HUES64 (cell line): Measurements from ENCODE around the gene CSF1R.
"Not testable (repeated sequence)": the region's sequence is repeated elsewhere in the genome, so short reads cannot be mapped to it uniquely, and the experiment has no call there.

Source experiments
- H3K27ac ChIP-seq: 2 replicates; pipeline ENCODE4 v1.7.0; 2013; ENCODE audit warnings: low read depth, low read length, inconsistent platforms
- H3K27me3 ChIP-seq: 2 replicates; pipeline ENCODE4 v1.6.1; 2013; ENCODE audit warnings: mild to moderate bottlenecking, low read length; ENCODE audit not compliant: insufficient read depth
- H3K36me3 ChIP-seq: 2 replicates; pipeline ENCODE4 v1.6.1; 2013; ENCODE audit warnings: mild to moderate bottlenecking, low read length; ENCODE audit not compliant: insufficient read depth
- H3K4me1 ChIP-seq: 2 replicates; pipeline ENCODE4 v1.6.1; 2013; ENCODE audit warnings: mild to moderate bottlenecking, low read length, moderate library complexity; ENCODE audit not compliant: insufficient read depth
- H3K4me3 ChIP-seq: 2 replicates; pipeline ENCODE4 v1.5.1; 2013; ENCODE audit warnings: mild to moderate bottlenecking, low read length, moderate library complexity
- H3K9ac ChIP-seq: 2 replicates; pipeline ENCODE4 v1.6.1; 2013; ENCODE audit warnings: mild to moderate bottlenecking, low read depth, low read length
- H3K9me3 ChIP-seq: 2 replicates; pipeline ENCODE4 v1.6.1; 2013; ENCODE audit warnings: low read depth, low read length; ENCODE audit not compliant: insufficient read depth
- WGBS: fragments of 150-250, 120-280 bp; methylation state at CpG from one replicate; pipeline ENCODE4 v1.1.7; 2013; ENCODE audit warnings: missing lambda C conversion rate; 5-methylcytosine and 5-hydroxymethylcytosine counted together

CSF1R gene

GRCh38 chr5:150092159-150092787 is 5.9 kb upstream of the CSF1R start:
- Histone ChIP-seq H3K27me3 (no peaks in the 10 kb centered on the region; the same call in 1 of the 2 replicates), H3K4me1 (no peaks in the 10 kb centered on the region), H3K9me3 (no peaks in the 10 kb centered on the region)

GRCh38 chr5:150085191-150085912 is 1.0 kb downstream of the CSF1R start:
- no peak overlapping the region for H3K4me3 ChIP-seq
- no peaks in the 10 kb centered on the region for H3K9me3 ChIP-seq
- 88% methylated on average over 7 of the region's 7 CpGs for WGBS
- H3K9ac ChIP-seq = no peak overlapping the region
- H3K4me1 ChIP-seq = peaks cover 18% of the 10 kb centered on the region
- no peaks in the 10 kb centered on the region for H3K36me3 ChIP-seq
- no peaks in the 10 kb centered on the region for H3K27me3 ChIP-seq
- no peak overlapping the region for H3K27ac ChIP-seq

More at GRCh38 chr5:150092159-150092787, 5.9 kb upstream of the CSF1R start:
- no peak overlapping the region for H3K4me3 ChIP-seq
- WGBS = 81% methylated on average over 3 of the region's 3 CpGs
- H3K36me3 ChIP-seq = no peaks in the 10 kb centered on the region
- no peak overlapping the region for H3K9ac ChIP-seq
- no peak overlapping the region for H3K27ac ChIP-seq

GRCh38 chr5:150084754-150085153 is 1.6 kb downstream of the CSF1R start:
- H3K4me1 ChIP-seq = peaks cover 18% of the 10 kb centered on the region
- not testable (repeated sequence) for H3K27ac ChIP-seq

GRCh38 chr5:150082889-150083288 is 3.5 kb downstream of the CSF1R start:
- H3K27ac ChIP-seq = no peak overlapping the region
- no peak overlapping the region for H3K4me3 ChIP-seq
- no peaks in the 10 kb centered on the region for H3K27me3 ChIP-seq
- H3K4me1 ChIP-seq = peaks cover 18% of the 10 kb centered on the region
- no peak overlapping the region for H3K9ac ChIP-seq
- 88% methylated on average over 6 of the region's 6 CpGs for WGBS
- no peaks in the 10 kb centered on the region for H3K9me3 ChIP-seq
- no peaks in the 10 kb centered on the region for H3K36me3 ChIP-seq

More at GRCh38 chr5:150084754-150085153, 1.6 kb downstream of the CSF1R start:
- not testable (repeated sequence) for H3K27me3 ChIP-seq, H3K9ac ChIP-seq, H3K4me3 ChIP-seq, H3K9me3 ChIP-seq, H3K36me3 ChIP-seq
- WGBS = 93% methylated on average over 6 of the region's 6 CpGs

GRCh38 chr5:150082374-150082773 is 4.0 kb downstream of the CSF1R start:
- H3K27me3 ChIP-seq = no peaks in the 10 kb centered on the region
- no peak overlapping the region for H3K27ac ChIP-seq
- peaks cover 18% of the 10 kb centered on the region for H3K4me1 ChIP-seq
- WGBS = 43% methylated on average over 3 of the region's 3 CpGs
- H3K9me3 ChIP-seq = no peaks in the 10 kb centered on the region
- H3K4me3 ChIP-seq = no peak overlapping the region
- H3K36me3 ChIP-seq = no peaks in the 10 kb centered on the region
- no peak overlapping the region for H3K9ac ChIP-seq

- no peaks in the 10 kb centered on the region for H3K27me3 ChIP-seq
- no peaks in the 10 kb centered on the region for H3K36me3 ChIP-seq
- no peak overlapping the region for H3K9ac ChIP-seq
- WGBS = 34% methylated on average over 13 of the region's 15 CpGs
- no peak overlapping the region for H3K27ac ChIP-seq
- no peaks in the 10 kb centered on the region for H3K9me3 ChIP-seq
- peaks cover 18% of the 10 kb centered on the region for H3K4me1 ChIP-seq
- H3K4me3 ChIP-seq = no peak overlapping the region
Measured at GRCh38 chr5:150081541-150082283, 4.6 kb downstream of the CSF1R start.

GRCh38 chr5:150080696-150081435 is 5.5 kb downstream of the CSF1R start:
- 86% methylated on average over 15 of the region's 15 CpGs for WGBS
- H3K9me3 ChIP-seq = no peaks in the 10 kb centered on the region
- no peaks in the 10 kb centered on the region for H3K27me3 ChIP-seq
- H3K4me1 ChIP-seq = peaks cover 18% of the 10 kb centered on the region
- no peak overlapping the region for H3K9ac ChIP-seq
- no peak overlapping the region for H3K4me3 ChIP-seq
- H3K36me3 ChIP-seq = no peaks in the 10 kb centered on the region
- H3K27ac ChIP-seq = no peak overlapping the region

GRCh38 chr5:150079909-150080461 is 6.4 kb downstream of the CSF1R start:
- Histone ChIP-seq H3K36me3 (no peaks in the 10 kb centered on the region), H3K27me3 (no peaks in the 10 kb centered on the region), H3K4me1 (peaks cover 18% of the 10 kb centered on the region), H3K9ac (no peak overlapping the region), H3K27ac (no peak overlapping the region), H3K9me3 (no peaks in the 10 kb centered on the region), H3K4me3 (no peak overlapping the region)
- 95% methylated on average over 19 of the region's 19 CpGs for WGBS

- 92% methylated on average over 7 of the region's 7 CpGs for WGBS
- no peaks in the 10 kb centered on the region for H3K9me3 ChIP-seq
- H3K27ac ChIP-seq = no peak overlapping the region
- H3K4me1 ChIP-seq = peaks cover 18% of the 10 kb centered on the region
- no peaks in the 10 kb centered on the region for H3K27me3 ChIP-seq
- no peak overlapping the region for H3K9ac ChIP-seq
- H3K4me3 ChIP-seq = no peak overlapping the region
- no peaks in the 10 kb centered on the region for H3K36me3 ChIP-seq
Measured at GRCh38 chr5:150078802-150079689, 7.3 kb downstream of the CSF1R start.
